Subcutaneous adipose tissue (tissue), 4 donors: ENCODE results near the gene C1orf159. TPM values are rescaled to one million over a fixed set of nuclear protein-coding genes. Genes with fewer than 3 reads are reported as not detected.

Experiments
- total RNA-seq, 4 donors: library from RNA; depleted of rRNA; stranded (reverse); fragments of >200 nt; gene quantifications; one replicate each; pipeline ENCODE4 v1.1.0, GENCODE V29; 2016
- TF ChIP-seq, protein P1 (sequence below): fragments of 450-650 bp; IDR thresholded peaks from one replicate; pipeline ENCODE4 v1.5.1; 2016; ENCODE audit warnings: low read depth, mild to moderate bottlenecking, control low read depth, antibody characterized with exemption, moderate library complexity

C1orf159 gene
- total RNA-seq, 4 donors from 2014 or later: 3.7 to 14.7 (median 7.2) TPM

DNA sequence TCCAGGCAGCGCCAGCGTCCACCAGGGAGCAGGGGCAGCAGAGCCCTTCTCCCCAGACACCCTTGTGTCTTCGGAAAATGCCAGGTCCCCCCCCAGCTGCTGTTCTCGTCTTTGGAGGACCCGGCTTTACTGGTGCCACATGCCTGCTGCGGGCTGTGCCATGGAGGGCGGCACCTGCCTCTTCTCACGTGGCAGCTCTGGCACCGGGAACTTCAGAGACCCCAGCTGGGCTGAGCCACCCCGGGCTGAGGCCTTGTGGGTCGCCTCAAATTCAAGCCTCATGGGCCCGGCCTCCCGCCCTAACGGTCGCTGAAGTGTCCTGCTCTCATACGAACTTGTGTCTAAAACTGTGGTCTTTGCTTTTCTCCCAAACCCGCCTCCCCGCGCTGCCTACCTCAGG is 27.0 kb upstream of the C1orf159 start:
- TF ChIP-seq, protein P1, sequence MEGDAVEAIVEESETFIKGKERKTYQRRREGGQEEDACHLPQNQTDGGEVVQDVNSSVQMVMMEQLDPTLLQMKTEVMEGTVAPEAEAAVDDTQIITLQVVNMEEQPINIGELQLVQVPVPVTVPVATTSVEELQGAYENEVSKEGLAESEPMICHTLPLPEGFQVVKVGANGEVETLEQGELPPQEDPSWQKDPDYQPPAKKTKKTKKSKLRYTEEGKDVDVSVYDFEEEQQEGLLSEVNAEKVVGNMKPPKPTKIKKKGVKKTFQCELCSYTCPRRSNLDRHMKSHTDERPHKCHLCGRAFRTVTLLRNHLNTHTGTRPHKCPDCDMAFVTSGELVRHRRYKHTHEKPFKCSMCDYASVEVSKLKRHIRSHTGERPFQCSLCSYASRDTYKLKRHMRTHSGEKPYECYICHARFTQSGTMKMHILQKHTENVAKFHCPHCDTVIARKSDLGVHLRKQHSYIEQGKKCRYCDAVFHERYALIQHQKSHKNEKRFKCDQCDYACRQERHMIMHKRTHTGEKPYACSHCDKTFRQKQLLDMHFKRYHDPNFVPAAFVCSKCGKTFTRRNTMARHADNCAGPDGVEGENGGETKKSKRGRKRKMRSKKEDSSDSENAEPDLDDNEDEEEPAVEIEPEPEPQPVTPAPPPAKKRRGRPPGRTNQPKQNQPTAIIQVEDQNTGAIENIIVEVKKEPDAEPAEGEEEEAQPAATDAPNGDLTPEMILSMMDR: no peak

- TF ChIP-seq, protein P1: no peak
Measured at GRCh38 chr1:1141911-1142250, 26.0 kb upstream of the C1orf159 start.

GRCh38 chr1:1141244-1141910 is 25.5 kb upstream of the C1orf159 start:
- TF ChIP-seq, protein P1: no peak

GRCh38 chr1:1140673-1141072 is 24.8 kb upstream of the C1orf159 start:
- TF ChIP-seq, protein P1: no peak

- TF ChIP-seq, protein P1: no peak
Measured at GRCh38 chr1:1137256-1138045, 21.6 kb upstream of the C1orf159 start.

GRCh38 chr1:1136547-1137230 is 20.8 kb upstream of the C1orf159 start:
- TF ChIP-seq, protein P1: no peak
